Tibial nerve (tissue), 4 donors: ENCODE measurements around the gene MRFAP1.

ENCODE experiments used
- EP300 ChIP-seq, 2 donors: sonication (generic); formaldehyde crosslinking; IDR thresholded peaks; one replicate each; pipeline ENCODE4 v1.6.1; 2017; ENCODE audit warnings: antibody characterized with exemption in 2 of 2, mild to moderate bottlenecking in 1 of 2
- POLR2A ChIP-seq, 2 donors: fragments of 450-650 bp; IDR thresholded peaks; one replicate each; pipeline ENCODE4 v1.6.1; 2017; ENCODE audit warnings: antibody characterized with exemption in 2 of 2, mild to moderate bottlenecking in 2 of 2, moderate library complexity in 2 of 2
- TF ChIP-seq, protein P1 (sequence below), 5 experiments: fragments of 200-600 bp in 3 of 5; fragments of 450-650 bp in 2 of 5; sonication (generic) in 3 of 5; IDR thresholded peaks; one replicate each; pipeline ENCODE4 v1.5.1; 2016 to 2019; ENCODE audit warnings: antibody characterized with exemption in 5 of 5, mild to moderate bottlenecking in 3 of 5, moderate library complexity in 2 of 5

DNA sequence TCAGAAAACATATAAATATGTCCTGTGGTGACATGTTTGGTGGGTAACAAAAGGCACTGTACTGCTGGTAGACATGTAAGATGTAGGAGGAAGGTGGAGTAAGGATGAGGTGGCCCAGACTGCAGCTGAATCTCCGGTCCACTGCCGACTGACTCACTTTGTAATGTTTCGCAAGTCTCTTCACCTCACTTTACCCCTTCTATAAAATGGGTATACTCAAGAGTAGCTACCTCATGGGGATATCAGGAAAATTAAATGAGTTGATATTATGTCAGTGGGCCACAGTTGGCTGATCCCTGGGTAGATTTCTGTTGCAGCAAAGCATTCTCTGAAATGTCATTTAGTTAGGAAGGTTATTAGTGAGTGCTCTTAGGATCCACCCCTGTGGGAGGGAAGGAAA lies 22.1 kb downstream of the MRFAP1 start:
- TF ChIP-seq EP300 (IDR thresholded peaks at IDR 0.05): no peak
- TF ChIP-seq, protein P1, sequence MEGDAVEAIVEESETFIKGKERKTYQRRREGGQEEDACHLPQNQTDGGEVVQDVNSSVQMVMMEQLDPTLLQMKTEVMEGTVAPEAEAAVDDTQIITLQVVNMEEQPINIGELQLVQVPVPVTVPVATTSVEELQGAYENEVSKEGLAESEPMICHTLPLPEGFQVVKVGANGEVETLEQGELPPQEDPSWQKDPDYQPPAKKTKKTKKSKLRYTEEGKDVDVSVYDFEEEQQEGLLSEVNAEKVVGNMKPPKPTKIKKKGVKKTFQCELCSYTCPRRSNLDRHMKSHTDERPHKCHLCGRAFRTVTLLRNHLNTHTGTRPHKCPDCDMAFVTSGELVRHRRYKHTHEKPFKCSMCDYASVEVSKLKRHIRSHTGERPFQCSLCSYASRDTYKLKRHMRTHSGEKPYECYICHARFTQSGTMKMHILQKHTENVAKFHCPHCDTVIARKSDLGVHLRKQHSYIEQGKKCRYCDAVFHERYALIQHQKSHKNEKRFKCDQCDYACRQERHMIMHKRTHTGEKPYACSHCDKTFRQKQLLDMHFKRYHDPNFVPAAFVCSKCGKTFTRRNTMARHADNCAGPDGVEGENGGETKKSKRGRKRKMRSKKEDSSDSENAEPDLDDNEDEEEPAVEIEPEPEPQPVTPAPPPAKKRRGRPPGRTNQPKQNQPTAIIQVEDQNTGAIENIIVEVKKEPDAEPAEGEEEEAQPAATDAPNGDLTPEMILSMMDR (IDR thresholded peaks at IDR 0.05): no peak
- TF ChIP-seq POLR2A (IDR thresholded peaks at IDR 0.05): no peak
